ENCODE data around the gene OS9.

The OS9 gene

GRCh38 chr12:57770734-57771133, 76.8 kb downstream of the OS9 start:
- DNase-seq = no peak

Data from NCI-H774 (cell line).